Fibroblast of skin of left quadriceps (primary cell): ENCODE measurements around the gene CYLD.

Experiments used
- DNase-seq, 2 experiments: peaks; one replicate each; pipeline ENCODE4 v3.0.0-alpha.2; 2013; ENCODE audit warnings: low read depth in 2 of 2

CYLD gene

GRCh38 chr16:50818380-50818779 lies 76.5 kb downstream of the CYLD start:
- DNase-seq: no peak

GRCh38 chr16:50819706-50820105 lies 77.8 kb downstream of the CYLD start:
- no peak for DNase-seq

GRCh38 chr16:50820225-50820624 lies 78.3 kb downstream of the CYLD start:
- no peak for DNase-seq

GRCh38 chr16:50821586-50821985 lies 79.7 kb downstream of the CYLD start:
- no peak for DNase-seq

GRCh38 chr16:50822671-50823070 lies 80.8 kb downstream of the CYLD start:
- no peak for DNase-seq

GRCh38 chr16:50826797-50827316 lies 85.0 kb downstream of the CYLD start:
- no peak for DNase-seq

- no peak for DNase-seq
Observed at GRCh38 chr16:50828164-50828702, 86.3 kb downstream of the CYLD start.

GRCh38 chr16:50830698-50831097 lies 88.8 kb downstream of the CYLD start:
- no peak for DNase-seq

GRCh38 chr16:50831751-50832150 lies 89.9 kb downstream of the CYLD start:
- no peak for DNase-seq

- no peak for DNase-seq
Observed at GRCh38 chr16:50833929-50834328, 92.0 kb downstream of the CYLD start.

- no peak for DNase-seq
Observed at GRCh38 chr16:50834701-50835100, 92.8 kb downstream of the CYLD start.

- DNase-seq: no peak
Observed at GRCh38 chr16:50835358-50836060, 93.6 kb downstream of the CYLD start.

GRCh38 chr16:50836121-50836621 lies 94.3 kb downstream of the CYLD start:
- no peak for DNase-seq

- DNase-seq: no peak
Observed at GRCh38 chr16:50837324-50837723, 95.4 kb downstream of the CYLD start.

GRCh38 chr16:50838165-50838564 lies 96.3 kb downstream of the CYLD start:
- DNase-seq: no peak

GRCh38 chr16:50838885-50839284 lies 97.0 kb downstream of the CYLD start:
- no peak for DNase-seq

GRCh38 chr16:50839356-50839755 lies 97.5 kb downstream of the CYLD start:
- no peak for DNase-seq

GRCh38 chr16:50839920-50840729 lies 98.2 kb downstream of the CYLD start:
- no peak for DNase-seq

- no peak for DNase-seq
Observed at GRCh38 chr16:50841081-50841886, 99.4 kb downstream of the CYLD start.

- DNase-seq: no peak
Observed at GRCh38 chr16:50842013-50842505, 100.2 kb downstream of the CYLD start.

- DNase-seq: no peak
Observed at GRCh38 chr16:50842589-50842988, 100.7 kb downstream of the CYLD start.

GRCh38 chr16:50844840-50845239 lies 103.0 kb downstream of the CYLD start:
- DNase-seq: no peak
